ENCODE data around the gene CD160.
"Not testable (repeated sequence)": the region's sequence is repeated elsewhere in the genome, so short reads cannot be mapped to it uniquely, and the experiment has no call there.

CD160 gene, protein sequence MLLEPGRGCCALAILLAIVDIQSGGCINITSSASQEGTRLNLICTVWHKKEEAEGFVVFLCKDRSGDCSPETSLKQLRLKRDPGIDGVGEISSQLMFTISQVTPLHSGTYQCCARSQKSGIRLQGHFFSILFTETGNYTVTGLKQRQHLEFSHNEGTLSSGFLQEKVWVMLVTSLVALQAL

DNA sequence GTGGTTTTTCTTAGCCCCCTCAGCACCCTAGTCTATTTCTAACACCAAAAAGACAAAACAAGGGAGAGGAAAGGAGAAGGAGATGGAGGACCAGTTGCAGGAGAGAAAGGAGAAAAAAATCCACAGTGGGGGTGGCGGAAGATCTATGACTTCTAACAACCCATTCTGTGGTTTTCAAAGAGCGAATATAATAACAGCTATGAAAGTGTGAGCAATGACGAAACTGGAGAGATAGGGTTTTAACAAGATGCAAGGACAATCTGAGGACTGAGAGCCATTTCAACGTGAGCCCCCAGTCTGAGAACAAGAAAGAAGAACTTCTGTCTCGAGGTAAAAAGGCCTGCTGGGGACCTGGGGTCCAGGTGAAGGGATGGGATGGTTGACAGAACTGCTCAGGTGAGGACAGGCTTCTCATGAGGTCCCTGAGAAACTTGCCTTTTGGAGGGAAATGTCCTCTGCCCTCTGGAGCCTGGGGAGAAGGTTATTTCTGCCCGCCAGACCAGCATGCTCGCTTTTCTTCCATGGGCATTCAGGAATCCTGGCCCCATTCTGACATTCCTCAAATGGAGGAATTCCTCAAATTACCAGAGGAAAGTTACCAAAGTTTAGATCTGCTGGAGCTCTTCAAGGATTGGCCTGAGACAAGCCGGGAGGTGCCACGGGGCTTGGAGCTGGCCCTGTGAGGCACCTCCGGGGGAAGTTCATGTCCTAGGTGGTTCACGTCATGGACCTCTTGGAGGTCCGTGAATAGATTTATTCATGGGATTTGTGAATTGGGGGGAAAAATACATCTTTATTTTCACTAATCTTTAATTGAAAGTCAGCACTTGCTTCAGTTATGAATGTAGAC lies at the start of gene CD160:
CD160 (plus strand) TSS at position 270 of the 850 bp plus-strand sequence. CDS start 8,829 bp downstream, outside the sequence.
- H3K4me3 ChIP-seq (replicated peaks; ENCODE audit: low read depth, low read length), result no peak within 1 kb of the TSS
- TF ChIP-seq CTCF (IDR thresholded peaks at IDR 0.05; ENCODE audit: low read depth, low read length, missing control alignments), result no peak
- no peak for DNase-seq (ENCODE audit: extremely low read depth, low read depth)

DNA sequence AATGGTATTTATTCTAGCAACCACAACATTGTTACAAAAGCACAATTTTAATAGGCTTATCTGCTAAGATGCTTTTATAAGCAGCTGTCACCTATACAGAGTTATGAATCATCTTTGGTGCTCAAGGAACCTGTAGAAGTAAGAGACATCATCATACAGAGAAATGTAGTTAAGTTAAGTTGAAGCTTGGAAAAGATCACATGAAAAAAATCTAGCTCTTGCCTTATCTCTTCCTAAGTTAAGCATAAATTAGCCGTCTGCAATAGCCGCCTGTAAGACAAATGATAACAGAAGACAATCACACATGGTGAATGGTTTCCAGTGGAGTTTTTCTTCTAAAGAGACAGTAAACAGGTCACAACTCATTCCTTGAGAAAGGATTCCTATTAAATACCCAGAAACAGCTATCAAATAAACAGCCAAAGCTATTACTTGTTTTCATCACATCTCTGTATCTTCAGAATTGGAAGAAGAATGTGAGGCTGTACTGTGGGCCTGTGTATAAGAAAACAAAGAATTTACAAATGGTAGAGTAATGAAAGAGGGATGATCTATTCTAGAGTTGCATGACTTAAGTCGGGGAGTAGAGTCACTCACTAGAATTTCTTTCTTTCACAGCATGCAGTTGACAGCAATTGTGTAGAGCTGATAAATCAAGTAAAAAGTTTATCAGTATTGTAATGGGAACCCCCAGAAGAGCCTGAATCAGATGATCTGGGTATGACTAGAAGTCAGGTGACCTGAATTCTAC lies 48.1 kb upstream of the CD160 start:
- not testable (repeated sequence) for H3K4me3 ChIP-seq (replicated peaks; ENCODE audit: low read depth, low read length); DNase-seq (ENCODE audit: extremely low read depth, low read depth)

DNA sequence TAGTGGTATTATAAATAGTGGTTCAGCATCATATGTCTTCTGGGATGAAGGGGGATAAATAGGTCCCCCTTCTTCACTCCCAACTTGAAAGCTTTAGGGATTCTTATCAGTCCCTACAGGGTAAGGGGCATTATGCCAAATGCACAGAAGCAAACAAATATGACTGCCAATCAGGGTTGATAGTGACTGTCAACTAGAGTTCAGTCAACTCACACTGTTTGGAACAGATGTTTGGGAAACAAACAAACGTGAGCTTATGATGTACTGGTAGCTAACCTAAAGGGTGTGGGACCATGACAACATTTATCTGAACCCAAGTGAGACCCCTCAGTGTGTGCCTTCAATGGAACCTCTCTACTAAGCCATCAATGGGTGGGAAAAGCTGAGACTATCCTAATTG lies 46.1 kb upstream of the CD160 start:
- not testable (repeated sequence) for DNase-seq (ENCODE audit: extremely low read depth, low read depth); H3K4me3 ChIP-seq (replicated peaks; ENCODE audit: low read depth, low read length)

- DNase-seq (ENCODE audit: extremely low read depth, low read depth); H3K4me3 ChIP-seq (replicated peaks; ENCODE audit: low read depth, low read length): not testable (repeated sequence)
Observed at GRCh38 chr1:145684858-145685257, 34.4 kb upstream of the CD160 start.

DNA sequence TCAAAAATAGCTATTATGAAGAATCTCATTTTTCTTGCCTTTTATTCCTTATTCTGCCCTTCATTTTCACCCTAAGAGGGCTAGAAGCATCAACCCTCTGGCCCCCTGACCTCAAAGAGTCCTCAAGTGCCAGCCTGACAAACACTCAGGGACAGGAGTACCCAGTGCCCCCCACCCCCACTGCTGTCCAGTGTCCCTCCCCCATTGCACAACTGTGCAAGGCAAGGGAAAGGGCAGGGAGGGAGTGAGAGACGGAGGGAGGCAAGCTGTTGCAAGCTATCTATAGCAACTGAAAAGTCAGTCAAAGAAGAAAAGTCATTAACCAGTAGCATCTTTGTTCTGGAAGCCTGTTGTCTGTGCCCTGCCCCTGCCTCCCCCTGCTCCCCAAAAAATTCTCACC lies 33.2 kb upstream of the CD160 start:
- DNase-seq (ENCODE audit: extremely low read depth, low read depth); H3K4me3 ChIP-seq (replicated peaks; ENCODE audit: low read depth, low read length): not testable (repeated sequence)

- TF ChIP-seq CTCF (IDR thresholded peaks at IDR 0.05; ENCODE audit: low read depth, low read length, missing control alignments), result no peak
- H3K4me3 ChIP-seq (replicated peaks; ENCODE audit: low read depth, low read length), result no peak overlapping the region
- no peak for DNase-seq (ENCODE audit: extremely low read depth, low read depth)
Observed at GRCh38 chr1:145688328-145688727, 31.0 kb upstream of the CD160 start.

DNA sequence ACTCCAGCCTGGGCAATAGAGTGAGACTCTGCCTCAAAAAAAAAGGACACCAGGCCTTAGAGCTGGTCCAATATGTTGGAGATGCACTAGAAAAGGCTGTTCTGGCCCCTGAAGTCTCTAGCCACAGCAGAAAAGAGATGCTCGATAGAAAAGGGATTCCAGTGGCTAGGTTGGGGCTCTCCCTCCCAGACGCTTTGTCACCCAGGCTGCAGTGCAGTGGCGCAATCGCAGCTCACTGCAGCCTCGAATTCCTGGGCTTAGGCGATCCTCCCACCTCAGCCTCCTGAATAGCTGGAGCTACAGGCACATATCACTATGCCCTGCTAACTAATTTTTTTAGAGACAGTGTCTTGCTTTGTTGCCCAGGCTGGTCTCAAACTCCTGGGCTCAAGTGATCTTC lies 30.4 kb upstream of the CD160 start:
- TF ChIP-seq CTCF (IDR thresholded peaks at IDR 0.05; ENCODE audit: low read depth, low read length, missing control alignments), result no peak
- no peak overlapping the region for H3K4me3 ChIP-seq (replicated peaks; ENCODE audit: low read depth, low read length)
- no peak for DNase-seq (ENCODE audit: extremely low read depth, low read depth)

GRCh38 chr1:145689922-145690321 lies 29.4 kb upstream of the CD160 start:
- no peak overlapping the region for H3K4me3 ChIP-seq (replicated peaks; ENCODE audit: low read depth, low read length)
- no peak for TF ChIP-seq CTCF (IDR thresholded peaks at IDR 0.05; ENCODE audit: low read depth, low read length, missing control alignments)
- DNase-seq (ENCODE audit: extremely low read depth, low read depth), result no peak
